ENCODE measurements around the gene ZC3HAV1L. TPM values are rescaled to one million over a fixed set of nuclear protein-coding genes. Genes with fewer than 3 reads are reported as not detected.
"Not testable (repeated sequence)": the region's sequence is repeated elsewhere in the genome, so short reads cannot be mapped to it uniquely, and the experiment has no call there.

ZC3HAV1L gene
- total RNA-seq, 2 donors from 2014 or later = 4.8 to 7.3 TPM

DNA sequence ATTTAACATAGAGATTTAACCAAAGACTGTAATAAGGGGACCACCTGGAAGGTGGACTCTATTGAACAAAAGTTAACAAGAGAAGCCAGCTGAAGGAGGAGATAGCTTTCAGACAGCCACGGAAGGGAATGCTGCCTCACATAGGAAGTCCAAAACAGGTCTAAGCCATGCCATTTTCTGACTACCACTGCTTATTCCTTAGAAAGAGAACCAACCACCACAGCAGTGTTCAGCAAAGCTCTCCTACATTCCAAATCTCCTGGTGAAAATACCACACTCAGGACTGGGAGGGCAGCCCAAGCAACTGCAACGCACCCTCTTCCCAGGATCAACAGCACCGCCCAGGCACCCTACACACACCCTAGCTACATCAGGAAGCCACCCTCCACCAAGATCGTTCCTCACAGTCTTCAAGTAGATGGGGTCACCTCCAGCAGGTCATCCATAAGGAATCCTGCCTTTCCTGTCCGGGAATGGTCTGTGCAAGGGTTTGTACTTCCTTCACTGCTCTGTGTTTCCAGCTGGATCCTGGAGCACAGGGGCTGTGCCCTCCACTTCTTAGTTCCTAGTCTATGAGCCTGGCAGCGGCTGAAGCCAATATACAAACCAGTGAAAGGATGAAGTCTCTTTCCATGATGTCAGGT lies 57.2 kb downstream of the ZC3HAV1L start:
- intact Hi-C loops (cut with DNase I) = no loop called here
- ATAC-seq (no peak), DNase-seq (no peak)

DNA sequence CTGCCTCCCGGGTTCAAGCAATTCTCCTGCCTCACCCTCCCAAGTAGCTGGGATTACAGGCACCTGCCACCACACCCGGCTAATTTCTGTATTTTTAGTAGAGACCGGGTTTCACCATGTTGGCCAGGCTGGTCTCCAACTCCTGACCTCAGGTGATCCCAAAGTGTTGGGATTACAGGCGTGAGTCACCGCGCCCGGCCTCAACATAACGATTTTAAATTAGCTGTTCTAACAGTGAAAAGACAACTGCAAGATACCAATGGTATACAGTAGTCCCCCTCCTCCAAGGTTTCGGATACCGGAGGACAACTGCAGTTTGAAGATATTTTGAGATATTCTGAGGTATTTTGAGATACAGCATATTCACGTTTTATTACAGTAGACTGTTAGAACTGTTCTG lies 59.7 kb downstream of the ZC3HAV1L start:
- intact Hi-C loops (cut with DNase I); DNase-seq; ATAC-seq: not testable (repeated sequence)

Other genes with a start within 250 kb of the ZC3HAV1L start
- gene TMEM213, start 238.0 kb downstream of the ZC3HAV1L start, total RNA-seq = not detected
- not detected for gene ATP6V0A4, start 237.8 kb downstream of the ZC3HAV1L start, total RNA-seq
- 1 to 10 TPM; 1.3 to 1.5 TPM for gene KIAA1549, start 54.7 kb downstream of the ZC3HAV1L start, total RNA-seq
- 10 to 100 TPM; 12.1 to 16.4 TPM for gene ZC3HAV1, start 73.7 kb upstream of the ZC3HAV1L start, total RNA-seq
- 10 to 100 TPM; 11.7 to 14.3 TPM for gene UBN2, start 195.2 kb upstream of the ZC3HAV1L start, total RNA-seq

Measured in left cardiac atrium (tissue), 4 donors.